Natural killer cell (primary cell): ENCODE measurements around the gene SIPA1. TPM values are rescaled to one million over a fixed set of nuclear protein-coding genes. Genes with fewer than 3 reads are reported as not detected.

Source experiments
- ATAC-seq, 3 donors: fragments of 150-1000 bp in 2 of 3; fragments of 200-7000 bp in 1 of 3; cut with Tn5 transposase; 1 replicate in 1 of 3; 2 replicates in 2 of 3; pipeline ENCODE4 v1.10.0; 2021; ENCODE audit warnings: mild to moderate bottlenecking in 2 of 3, moderate library complexity in 2 of 3
- DNase-seq, 2 donors: peaks; one replicate each; pipeline versions ENCODE4 v3.0.0 to v3.0.0-alpha.2; 2013 to 2021; ENCODE audit warnings: mixed read lengths in 1 of 2
- H3K27ac ChIP-seq: one replicate; pipeline ENCODE4 v1.5.1; 2013; ENCODE audit warnings: mild to moderate bottlenecking, low read length
- H3K27me3 ChIP-seq: one replicate; pipeline ENCODE4 v1.6.1; 2013; ENCODE audit warnings: low read length; ENCODE audit not compliant: control insufficient read depth, insufficient read depth
- H3K36me3 ChIP-seq: one replicate; pipeline ENCODE4 v1.6.1; 2013; ENCODE audit warnings: low read length; ENCODE audit not compliant: control insufficient read depth, insufficient read depth
- H3K4me1 ChIP-seq: one replicate; pipeline ENCODE4 v1.6.1; 2013; ENCODE audit warnings: low read length; ENCODE audit not compliant: control insufficient read depth, insufficient read depth
- H3K4me3 ChIP-seq: one replicate; pipeline ENCODE4 v1.5.1; 2013; ENCODE audit warnings: low read length
- H3K9me3 ChIP-seq: one replicate; pipeline ENCODE4 v1.6.1; 2013; ENCODE audit warnings: low read length; ENCODE audit not compliant: control insufficient read depth, insufficient read depth
- H3K27ac Mint-ChIP-seq, 2 donors: one replicate each; pipeline ENCODE4 v1.8.0; 2022; ENCODE audit warnings: mild to moderate bottlenecking in 2 of 2, mixed read lengths in 2 of 2, moderate library complexity in 1 of 2
- H3K27me3 Mint-ChIP-seq, 2 donors: one replicate each; pipeline ENCODE4 v1.8.0; 2022; ENCODE audit warnings: low read depth in 2 of 2, mixed read lengths in 2 of 2
- H3K36me3 Mint-ChIP-seq: one replicate; pipeline ENCODE4 v1.8.0; 2022; ENCODE audit warnings: mixed read lengths
- H3K4me1 Mint-ChIP-seq, 2 donors: one replicate each; pipeline ENCODE4 v1.8.0; 2022; ENCODE audit warnings: mixed read lengths in 2 of 2
- H3K4me3 Mint-ChIP-seq: one replicate; pipeline ENCODE4 v1.8.0; 2022; ENCODE audit warnings: mild to moderate bottlenecking, moderate library complexity, mixed read lengths
- H3K9me3 Mint-ChIP-seq, 2 donors: one replicate each; pipeline ENCODE4 v1.8.0; 2022; ENCODE audit warnings: mixed read lengths in 2 of 2
- WGBS: methylation state at CpG from one replicate; pipeline ENCODE4 v1.1.7; 2013; ENCODE audit warnings: missing lambda C conversion rate; ENCODE audit not compliant: insufficient coverage; 5-methylcytosine and 5-hydroxymethylcytosine counted together
- intact Hi-C: fragments of 100-400 bp; cut with micrococcal nuclease; formaldehyde crosslinking; loops from one replicate; pipeline ENCODE4 v1.14.2; 2022
- total RNA-seq, 4 donors: library from RNA; stranded (reverse); fragments of 120-200 nt in 1 of 4; gene quantifications; one replicate each; pipeline versions ENCODE4 v1.2.3 to v1.2.4, GENCODE V29; 2013 to 2022
- TF ChIP-seq, protein P1 (sequence below): fragments of 200-600 bp; IDR thresholded peaks from one replicate; pipeline ENCODE4 v1.8.0; 2022; ENCODE audit warnings: antibody characterized with exemption

SIPA1 gene
- total RNA-seq, 3 donors from 2014 or later (not counting 1 experiment from before 2014, with no cell fraction given): 520 to 776 (median 743) TPM

GRCh38 chr11:65589444-65590239 lies 48.3 kb upstream of the SIPA1 start:
- H3K27me3 Mint-ChIP-seq: no peaks in the 10 kb centered on the region
- H3K9me3 Mint-ChIP-seq: no peaks in the 10 kb centered on the region
- Histone ChIP-seq H3K4me3 (no peak overlapping the region), H3K27me3 (no peaks in the 10 kb centered on the region), H3K27ac (no peak overlapping the region), H3K9me3 (no peaks in the 10 kb centered on the region), H3K36me3 (peaks cover 41% of the 10 kb centered on the region), H3K4me1 (peaks cover 34% of the 10 kb centered on the region)
- DNase-seq (peak in 1 of 2 donors; percentile 66), ATAC-seq (peak; percentile 39 to 50 (median 45))
- H3K4me1 Mint-ChIP-seq: peaks cover 17 to 30% of the 10 kb centered on the region in 2 donors
- TF ChIP-seq, protein P1, sequence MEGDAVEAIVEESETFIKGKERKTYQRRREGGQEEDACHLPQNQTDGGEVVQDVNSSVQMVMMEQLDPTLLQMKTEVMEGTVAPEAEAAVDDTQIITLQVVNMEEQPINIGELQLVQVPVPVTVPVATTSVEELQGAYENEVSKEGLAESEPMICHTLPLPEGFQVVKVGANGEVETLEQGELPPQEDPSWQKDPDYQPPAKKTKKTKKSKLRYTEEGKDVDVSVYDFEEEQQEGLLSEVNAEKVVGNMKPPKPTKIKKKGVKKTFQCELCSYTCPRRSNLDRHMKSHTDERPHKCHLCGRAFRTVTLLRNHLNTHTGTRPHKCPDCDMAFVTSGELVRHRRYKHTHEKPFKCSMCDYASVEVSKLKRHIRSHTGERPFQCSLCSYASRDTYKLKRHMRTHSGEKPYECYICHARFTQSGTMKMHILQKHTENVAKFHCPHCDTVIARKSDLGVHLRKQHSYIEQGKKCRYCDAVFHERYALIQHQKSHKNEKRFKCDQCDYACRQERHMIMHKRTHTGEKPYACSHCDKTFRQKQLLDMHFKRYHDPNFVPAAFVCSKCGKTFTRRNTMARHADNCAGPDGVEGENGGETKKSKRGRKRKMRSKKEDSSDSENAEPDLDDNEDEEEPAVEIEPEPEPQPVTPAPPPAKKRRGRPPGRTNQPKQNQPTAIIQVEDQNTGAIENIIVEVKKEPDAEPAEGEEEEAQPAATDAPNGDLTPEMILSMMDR: no peak
- no peak overlapping the region for H3K4me3 Mint-ChIP-seq
- intact Hi-C loops: loop anchor here (10.0 kb wide), 1 partner anchor 225 kb away; no protein-coding TSS in a partner anchor
- peak overlapping the region in 1 of 2 donors; percentile 93 for H3K27ac Mint-ChIP-seq
- H3K36me3 Mint-ChIP-seq: no peaks in the 10 kb centered on the region
- 74% methylated on average over 9 of the region's 9 CpGs for WGBS

GRCh38 chr11:65590240-65590738 lies 47.6 kb upstream of the SIPA1 start:
- H3K27me3 Mint-ChIP-seq: no peaks in the 10 kb centered on the region
- no peak overlapping the region for H3K4me3 Mint-ChIP-seq
- peaks cover 41% of the 10 kb centered on the region for H3K36me3 ChIP-seq
- no peak overlapping the region for H3K27ac ChIP-seq
- no peak overlapping the region for H3K27ac Mint-ChIP-seq
- intact Hi-C loops: no loop called here
- peaks cover 17 to 34% of the 10 kb centered on the region in 2 donors for H3K4me1 Mint-ChIP-seq
- H3K9me3 ChIP-seq: no peaks in the 10 kb centered on the region
- H3K27me3 ChIP-seq: no peaks in the 10 kb centered on the region
- DNase-seq (no peak), ATAC-seq (no peak)
- peaks cover 39% of the 10 kb centered on the region for H3K4me1 ChIP-seq
- no peak overlapping the region for H3K4me3 ChIP-seq
- 87% methylated on average over 8 of the region's 8 CpGs for WGBS
- H3K36me3 Mint-ChIP-seq: no peaks in the 10 kb centered on the region
- TF ChIP-seq, protein P1: no peak
- H3K9me3 Mint-ChIP-seq: no peaks in the 10 kb centered on the region

DNA sequence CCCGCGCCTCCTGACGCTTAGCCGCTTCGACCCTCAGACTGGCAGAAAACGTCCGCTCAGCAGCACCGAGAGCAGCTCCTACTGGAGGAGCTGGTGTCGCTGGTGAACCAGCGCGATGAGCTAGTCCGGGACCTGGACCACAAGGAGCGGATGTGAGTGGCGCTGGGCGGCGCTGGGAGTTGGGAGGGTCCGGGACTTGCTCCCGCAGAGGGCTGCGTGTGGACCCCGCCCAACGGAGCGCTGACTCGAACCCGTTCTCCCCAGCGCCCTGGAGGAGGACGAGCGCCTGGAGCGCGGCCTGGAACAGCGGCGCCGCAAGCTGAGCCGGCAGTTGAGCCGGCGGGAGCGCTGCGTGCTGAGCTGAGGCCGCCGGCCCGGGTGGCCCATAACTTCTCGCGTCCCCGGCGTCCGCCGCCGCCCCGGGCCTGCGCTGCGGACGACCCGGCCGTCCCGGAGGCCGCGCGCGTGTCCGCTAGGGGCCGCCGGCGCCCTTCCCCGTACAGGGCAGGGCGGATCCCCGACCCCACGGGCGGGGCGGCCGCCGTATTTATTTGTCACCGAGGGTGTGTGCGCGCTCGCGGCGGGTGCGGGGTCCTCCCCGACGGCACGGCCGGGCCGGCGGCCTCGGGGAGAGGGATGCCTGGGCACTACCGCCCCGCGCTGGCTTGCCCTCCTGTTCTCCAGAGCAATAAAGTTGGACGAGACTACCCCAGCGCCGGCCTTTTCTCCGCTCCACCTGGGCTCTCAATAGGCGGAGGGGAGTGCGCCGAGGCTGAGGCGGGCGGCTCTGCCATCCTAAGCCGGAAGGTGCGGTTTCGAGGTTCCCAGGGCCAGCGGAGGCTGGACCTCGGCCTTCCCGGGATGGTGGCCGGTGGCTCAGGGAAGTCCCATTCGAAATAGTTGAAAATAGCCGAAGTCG lies 45.7 kb upstream of the SIPA1 start:
- 93% methylated on average over 106 of the region's 106 CpGs for WGBS
- ATAC-seq: no peak
- H3K4me1 ChIP-seq: peaks cover 37% of the 10 kb centered on the region

More for the DNA sequence above, 45.7 kb upstream of the SIPA1 start:
- H3K27me3 ChIP-seq: no peaks in the 10 kb centered on the region
- Mint-ChIP-seq H3K4me1 (peaks cover 17 to 31% of the 10 kb centered on the region in 2 donors), H3K27ac (peak overlapping the region in 1 of 2 donors; percentile 42), H3K27me3 (no peaks in the 10 kb centered on the region), H3K9me3 (no peaks in the 10 kb centered on the region), H3K36me3 (no peaks in the 10 kb centered on the region), H3K4me3 (no peak overlapping the region)
- intact Hi-C loops: no loop called here
- H3K9me3 ChIP-seq: no peaks in the 10 kb centered on the region
- DNase-seq: no peak
- TF ChIP-seq, protein P1: no peak
- H3K36me3 ChIP-seq: peaks cover 27% of the 10 kb centered on the region
- H3K27ac ChIP-seq: no peak overlapping the region
- H3K4me3 ChIP-seq: no peak overlapping the region
